ENCODE measurements around the gene TSPAN9. TPM values are rescaled to one million over a fixed set of nuclear protein-coding genes. Genes with fewer than 3 reads are reported as not detected.

The TSPAN9 gene
- total and polyA plus RNA-seq, 9 of the 15 experiments (the other 6 are each of a cell fraction or from before 2014, with no cell fraction given), result 0.23 to 2.1 (median 0.60) TPM; not detected in 2

DNA sequence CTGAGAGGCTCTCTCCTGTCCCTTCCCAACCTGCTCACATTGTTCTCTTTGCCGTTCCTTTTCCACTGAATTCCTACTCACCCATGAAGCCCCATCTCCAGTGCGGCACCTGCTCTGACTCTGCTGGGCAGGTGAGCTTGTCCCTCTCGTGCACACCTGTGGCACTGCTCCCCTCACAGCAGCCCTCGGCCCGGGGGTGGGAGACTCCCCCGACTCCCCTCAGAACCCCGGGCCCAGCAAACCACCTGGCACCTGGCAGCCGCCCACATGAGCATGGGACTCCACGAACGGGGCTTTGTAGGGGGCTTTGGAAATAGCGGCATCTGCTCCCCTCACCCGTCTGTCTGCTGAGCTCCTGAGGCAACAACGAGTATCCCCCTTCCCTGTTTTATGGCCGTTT lies 251.4 kb downstream of the TSPAN9 start:
- peaks cover 0 to 10% of the 10 kb centered on the region in 2 experiments; a peak in 1 of 5 replicates for H3K27me3 ChIP-seq (ENCODE audit: control insufficient read depth in 2 of 2, insufficient read depth in 2 of 2, low read length in 2 of 2)
- H3K79me2 ChIP-seq (ENCODE audit: control insufficient read depth, insufficient read depth, low read length), result no peaks in the 10 kb centered on the region
- DNase-seq (ENCODE audit: extremely low read depth in 1 of 4, low spot score in 3 of 4), result no peak
- H3K4me3 ChIP-seq, result no peak overlapping the region
- H3K4me2 ChIP-seq (ENCODE audit: insufficient read depth, low read length), result no peak overlapping the region
- ChIA-PET CTCF (ENCODE audit: low intra/inter-chr PET ratio) (no interaction called here), POLR2A (no interaction called here)
- WGBS (ENCODE audit: insufficient coverage, low coverage, missing lambda C conversion rate), result 4% methylated on average over 5 of the region's 14 CpGs
- no peaks in the 10 kb centered on the region for H3K36me3 ChIP-seq (ENCODE audit: control insufficient read depth, insufficient read depth, low read length)
- TF ChIP-seq ZNF124 (CRISPR knock-in tag; IDR thresholded peaks at IDR 0.05) (no peak), POLR2AphosphoS2 (IDR thresholded peaks at IDR 0.05; ENCODE audit: low read length) (no peak), MCM3 (IDR thresholded peaks at IDR 0.05) (no peak), PTRF (tag; IDR thresholded peaks at IDR 0.05) (no peak), FOXJ2 (tag; IDR thresholded peaks at IDR 0.05) (no peak), MEF2D (tag; conservative IDR thresholded peaks at IDR 0.05; ENCODE audit: low read depth) (no peak), SLC30A9 (CRISPR knock-in tag; IDR thresholded peaks at IDR 0.05) (no peak), POLR2G (IDR thresholded peaks at IDR 0.05; ENCODE audit: low read depth, low read length) (no peak), BMI1 (IDR thresholded peaks at IDR 0.05; ENCODE audit: low read length) (no peak)
- TF ChIP-seq, protein P1, sequence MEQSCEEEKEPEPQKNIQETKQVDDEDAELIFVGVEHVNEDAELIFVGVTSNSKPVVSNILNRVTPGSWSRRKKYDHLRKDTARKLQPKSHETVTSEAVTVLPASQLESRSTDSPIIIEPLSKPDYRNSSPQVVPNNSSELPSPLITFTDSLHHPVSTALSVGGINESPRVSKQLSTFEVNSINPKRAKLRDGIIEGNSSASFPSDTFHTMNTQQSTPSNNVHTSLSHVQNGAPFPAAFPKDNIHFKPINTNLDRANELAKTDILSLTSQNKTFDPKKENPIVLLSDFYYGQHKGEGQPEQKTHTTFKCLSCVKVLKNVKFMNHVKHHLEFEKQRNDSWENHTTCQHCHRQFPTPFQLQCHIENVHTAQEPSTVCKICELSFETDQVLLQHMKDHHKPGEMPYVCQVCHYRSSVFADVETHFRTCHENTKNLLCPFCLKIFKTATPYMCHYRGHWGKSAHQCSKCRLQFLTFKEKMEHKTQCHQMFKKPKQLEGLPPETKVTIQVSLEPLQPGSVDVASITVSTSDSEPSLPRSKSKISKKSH (CRISPR knock-in tag; IDR thresholded peaks at IDR 0.05), result no peak
- no peak overlapping the region for H2AFZ ChIP-seq (ENCODE audit: low read depth, low read length)
- H3K4me1 ChIP-seq (replicated peaks in 1 of 2; ENCODE audit: control insufficient read depth in 2 of 2, insufficient read depth in 2 of 2, low read length in 2 of 2), result no peaks in the 10 kb centered on the region
- no peak overlapping the region for H3K27ac ChIP-seq (ENCODE audit: extremely low read depth, low read depth, low read length)
- H4K20me1 ChIP-seq (replicated peaks; ENCODE audit: control insufficient read depth, insufficient read depth, low read length), result no peaks in the 10 kb centered on the region
- no TSS peak for BruUV-seq (replicated peaks)
- in situ Hi-C loops (cut with MboI) (no loop called here), intact Hi-C loops (cut with micrococcal nuclease) (no loop called here)
- no peaks in the 10 kb centered on the region for H3K9me3 ChIP-seq (replicated peaks; ENCODE audit: control insufficient read depth, insufficient read depth, low read depth, low read length)
- no peaks in the 10 kb centered on the region for H3K9me1 ChIP-seq (ENCODE audit: control insufficient read depth, insufficient read depth, low read length)
- FAIRE-seq, result no peak
- ATAC-seq, result no peak
- no peak overlapping the region for H3K9ac ChIP-seq (ENCODE audit: insufficient read depth in 1 of 2, low read depth in 2 of 2, low read length in 2 of 2)

Data from K562 (cell line).